Measurements from ENCODE around the gene AHCY.

GRCh38 chr20:34251619-34252018, 51.5 kb downstream of the AHCY start:
- TF ChIP-seq CTCF (conservative IDR thresholded peaks at IDR 0.05): no peak
- no peak for TF ChIP-seq EZH2 (IDR thresholded peaks at IDR 0.05; ENCODE audit: low read depth)
